Fibroblast of peridontal ligament (primary cell): Measurements from ENCODE around the gene METTL26.

Source experiments
- DNase-seq: peaks from one replicate; pipeline ENCODE4 v3.0.0-alpha.2; 2010; ENCODE audit errors: extremely low read depth

The METTL26 gene

GRCh38 chr16:638034-638543, 2.0 kb upstream of the METTL26 start:
- DNase-seq: no peak

DNA sequence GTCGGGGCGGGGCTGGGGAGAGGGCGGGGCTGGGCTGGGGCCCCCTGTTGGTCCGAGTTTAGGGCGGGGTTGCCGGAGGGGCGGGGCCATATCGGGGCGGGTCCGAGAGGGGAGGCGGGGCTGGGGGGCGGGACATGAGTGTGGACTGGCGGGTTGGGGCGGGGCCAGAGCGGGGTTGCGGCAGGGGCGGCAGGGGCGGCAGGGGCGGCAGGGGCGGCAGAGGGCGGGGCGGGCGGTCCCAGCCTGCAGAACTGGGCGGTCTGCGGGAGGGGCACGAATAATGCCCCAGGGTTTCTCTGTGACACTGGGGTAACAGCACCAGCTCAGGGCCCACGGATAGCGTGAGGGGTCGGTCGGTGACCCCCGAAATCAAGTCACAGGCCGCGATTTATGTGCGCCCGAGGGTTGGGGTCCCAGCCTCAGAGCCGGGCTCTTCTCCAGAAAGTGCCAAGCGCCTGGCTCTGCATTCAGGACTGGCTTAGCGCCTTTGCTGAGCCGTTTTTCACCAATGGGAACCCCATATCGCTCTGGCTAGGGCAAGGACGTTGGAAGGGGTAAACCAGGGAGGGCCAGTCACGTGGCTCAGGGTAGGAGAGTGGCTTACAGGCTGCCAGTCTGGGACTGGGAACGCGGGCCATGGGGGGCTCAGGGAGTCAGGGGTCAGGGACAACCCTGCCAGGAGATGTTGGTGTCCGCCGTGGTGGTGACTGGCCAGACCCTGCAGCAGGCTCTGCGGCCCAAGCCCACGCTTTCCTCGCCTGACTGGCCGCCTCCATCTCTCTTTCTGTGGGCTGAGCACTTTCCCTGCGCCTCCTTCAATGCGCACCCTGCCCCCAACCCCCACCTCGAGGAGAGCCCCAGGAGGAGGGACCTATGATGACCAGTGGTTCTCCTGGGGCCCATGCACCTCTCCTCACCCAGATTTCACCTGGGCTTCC, 1.2 kb upstream of the METTL26 start:
- DNase-seq: peak; percentile 82

DNA sequence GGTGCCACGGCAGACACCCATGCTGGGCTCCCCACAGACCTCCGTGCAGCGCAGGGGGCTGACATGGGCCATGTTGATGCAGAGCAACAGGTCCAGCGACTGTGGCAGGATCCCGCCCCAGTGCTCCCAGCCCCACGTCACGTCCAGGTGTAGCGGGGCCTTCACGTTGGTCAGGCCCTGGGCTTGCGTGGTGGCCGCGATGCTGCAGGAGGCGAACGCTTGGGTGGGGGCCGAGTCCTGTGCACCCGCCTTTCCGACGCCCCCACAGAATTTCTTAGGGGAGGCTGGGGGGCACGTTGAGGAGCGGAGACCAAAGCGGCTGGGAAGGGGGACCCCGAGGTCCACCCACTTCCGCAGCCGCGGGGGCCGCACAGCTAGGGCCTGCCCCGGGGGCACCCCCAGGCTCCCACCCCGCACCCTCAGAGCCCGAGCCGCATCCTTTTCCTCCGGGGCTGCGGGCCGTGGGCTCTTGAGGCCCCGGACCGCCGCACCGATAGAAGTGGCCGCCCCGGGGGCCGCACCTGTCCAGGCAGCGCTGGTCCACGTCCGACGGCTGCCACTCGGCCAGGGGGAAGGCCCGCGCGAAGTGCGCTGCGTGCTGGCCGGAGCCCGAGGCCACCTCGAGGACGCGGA, 416 bp downstream of the METTL26 start:
- DNase-seq: no peak

GRCh38 chr16:634996-635395, 1.1 kb downstream of the METTL26 start:
- DNase-seq: no peak

GRCh38 chr16:634051-634670, 1.9 kb downstream of the METTL26 start:
- DNase-seq: no peak

GRCh38 chr16:633336-634050, 2.6 kb downstream of the METTL26 start:
- no peak for DNase-seq

DNA sequence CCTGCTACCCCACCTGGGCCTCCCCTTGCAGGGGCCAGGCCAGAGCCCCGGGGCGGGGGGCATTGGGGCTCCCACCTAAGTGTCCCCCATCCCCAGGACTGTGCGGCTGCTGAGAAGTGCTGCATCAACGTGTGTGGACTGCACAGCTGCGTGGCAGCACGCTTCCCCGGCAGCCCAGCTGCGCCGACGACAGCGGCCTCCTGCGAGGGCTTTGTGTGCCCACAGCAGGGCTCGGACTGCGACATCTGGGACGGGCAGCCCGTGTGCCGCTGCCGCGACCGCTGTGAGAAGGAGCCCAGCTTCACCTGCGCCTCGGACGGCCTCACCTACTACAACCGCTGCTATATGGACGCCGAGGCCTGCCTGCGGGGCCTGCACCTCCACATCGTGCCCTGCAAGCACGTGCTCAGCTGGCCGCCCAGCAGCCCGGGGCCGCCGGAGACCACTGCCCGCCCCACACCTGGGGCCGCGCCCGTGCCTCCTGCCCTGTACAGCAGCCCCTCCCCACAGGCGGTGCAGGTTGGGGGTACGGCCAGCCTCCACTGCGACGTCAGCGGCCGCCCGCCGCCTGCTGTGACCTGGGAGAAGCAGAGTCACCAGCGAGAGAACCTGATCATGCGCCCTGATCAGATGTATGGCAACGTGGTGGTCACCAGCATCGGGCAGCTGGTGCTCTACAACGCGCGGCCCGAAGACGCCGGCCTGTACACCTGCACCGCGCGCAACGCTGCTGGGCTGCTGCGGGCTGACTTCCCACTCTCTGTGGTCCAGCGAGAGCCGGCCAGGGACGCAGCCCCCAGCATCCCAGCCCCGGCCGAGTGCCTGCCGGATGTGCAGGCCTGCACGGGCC, 3.4 kb downstream of the METTL26 start:
- no peak for DNase-seq

- no peak for DNase-seq
Observed at GRCh38 chr16:631808-632358, 4.2 kb downstream of the METTL26 start.

DNA sequence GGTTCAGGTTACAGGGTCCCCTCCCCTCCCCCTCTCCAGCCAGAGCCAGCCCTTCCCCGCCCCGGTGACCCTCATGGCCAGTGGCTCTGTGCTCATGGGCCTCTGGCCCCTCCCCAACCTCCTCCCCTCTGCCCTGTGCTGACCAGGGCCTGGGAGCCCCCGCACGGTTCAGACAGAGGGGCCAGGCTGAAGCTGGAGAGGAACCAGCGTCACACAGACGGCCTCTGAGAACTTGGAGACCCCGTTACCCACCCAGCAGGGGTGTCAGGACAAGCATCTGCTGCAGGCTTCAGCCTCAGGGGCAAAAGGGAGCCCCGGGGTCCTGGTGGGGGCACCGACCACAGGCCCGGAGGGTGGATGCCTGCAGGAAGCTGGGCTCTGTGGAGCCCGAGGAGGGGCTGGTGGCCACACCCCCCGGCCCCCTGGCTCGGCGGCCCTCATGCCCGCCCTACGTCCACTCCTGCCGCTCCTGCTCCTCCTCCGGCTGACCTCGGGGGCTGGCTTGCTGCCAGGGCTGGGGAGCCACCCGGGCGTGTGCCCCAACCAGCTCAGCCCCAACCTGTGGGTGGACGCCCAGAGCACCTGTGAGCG, 5.2 kb downstream of the METTL26 start, which contains the start of gene WFIKKN1:
Gene WFIKKN1, plus strand, starts transcription at position 171 of the 591 bp plus-strand sequence. Its CDS starts 269 bp downstream, at position 440.
- DNase-seq: no peak

DNA sequence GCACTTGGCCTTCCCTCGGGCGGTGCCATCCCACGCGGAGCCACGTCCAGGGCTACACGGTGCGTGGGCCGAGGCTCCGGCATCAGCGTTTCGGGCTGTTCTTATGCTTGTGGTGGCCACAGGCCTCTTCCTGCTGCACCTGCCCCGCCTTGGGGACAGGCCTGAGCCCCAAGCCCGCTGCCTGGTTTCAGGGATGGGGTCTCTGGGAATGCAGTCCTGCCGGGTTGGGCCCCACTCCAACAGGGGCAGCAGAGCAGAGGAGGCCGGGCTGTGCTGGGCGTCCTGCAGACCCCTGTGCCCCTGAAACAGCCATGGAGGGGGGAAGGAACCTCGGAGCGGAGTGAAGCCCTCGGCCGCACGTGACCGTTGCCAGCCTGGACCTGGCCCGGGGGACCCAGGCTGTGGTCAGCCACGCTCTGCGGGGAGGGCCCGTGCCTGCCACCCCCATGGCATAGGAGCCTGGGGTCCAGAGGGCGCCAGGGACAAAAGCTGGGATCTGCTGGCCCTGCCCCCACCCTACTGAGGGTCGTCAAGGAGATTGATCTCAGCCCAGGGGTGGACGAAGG, 5.8 kb downstream of the METTL26 start:
- no peak for DNase-seq

DNA sequence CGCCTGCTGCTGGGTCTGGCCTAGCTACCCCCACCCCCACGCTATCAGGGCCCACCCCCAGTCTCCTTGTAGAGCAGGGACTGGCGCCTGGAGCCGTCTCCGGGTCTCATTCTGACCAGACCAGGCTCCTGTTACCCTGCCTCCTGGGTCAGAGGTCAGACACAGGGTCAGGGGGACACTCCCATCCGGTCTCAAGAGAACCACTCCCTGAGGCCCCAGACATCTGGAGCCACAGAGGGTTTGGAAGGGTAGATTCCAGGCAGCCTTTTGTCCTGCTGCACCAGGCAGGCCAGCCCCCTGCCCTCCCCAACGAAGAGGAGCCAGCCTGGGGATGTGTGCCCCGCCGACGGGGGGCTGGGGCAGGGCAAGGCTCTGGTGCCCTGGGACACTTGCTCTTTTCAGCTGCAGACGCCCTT, 6.3 kb downstream of the METTL26 start:
- DNase-seq: no peak

GRCh38 chr16:629185-629832, 6.8 kb downstream of the METTL26 start:
- DNase-seq: no peak

DNA sequence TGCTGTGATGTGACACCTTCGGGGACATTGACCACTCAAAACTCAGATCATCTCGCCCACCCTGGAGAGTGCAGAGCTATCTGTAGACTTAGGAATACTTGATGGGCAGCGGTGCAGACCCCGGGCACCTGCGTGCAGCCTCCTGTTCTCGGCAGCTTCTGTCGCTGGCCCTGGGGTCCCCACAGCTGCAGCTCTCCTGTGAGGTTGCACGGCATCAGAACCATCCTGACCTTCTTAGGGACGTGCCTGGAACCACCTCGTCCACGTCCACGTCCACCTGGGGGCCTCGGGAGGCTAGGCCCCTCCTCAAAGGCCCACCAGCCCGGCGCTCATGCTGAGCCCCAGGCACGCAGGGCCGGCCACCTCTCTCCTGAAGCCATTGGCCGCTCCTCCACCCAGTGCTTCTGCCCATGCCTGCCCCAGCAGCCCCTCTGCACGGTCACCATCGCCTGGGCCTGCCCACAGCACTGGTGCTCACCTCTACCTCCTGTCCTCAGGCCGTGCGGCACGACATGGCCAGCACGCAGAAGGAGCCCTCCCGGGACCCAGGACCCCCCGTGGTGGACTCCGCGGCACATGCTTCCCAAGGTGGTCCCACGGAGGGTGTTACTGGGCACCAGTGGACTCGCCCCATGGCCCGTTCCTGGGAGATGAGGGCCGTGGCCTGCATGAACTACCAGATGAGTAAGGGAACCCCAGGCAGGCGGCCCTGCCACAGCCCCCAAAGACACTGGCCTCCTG, 7.6 kb downstream of the METTL26 start:
- no peak for DNase-seq

- DNase-seq: no peak
Observed at GRCh38 chr16:627454-628239, 8.5 kb downstream of the METTL26 start.

DNA sequence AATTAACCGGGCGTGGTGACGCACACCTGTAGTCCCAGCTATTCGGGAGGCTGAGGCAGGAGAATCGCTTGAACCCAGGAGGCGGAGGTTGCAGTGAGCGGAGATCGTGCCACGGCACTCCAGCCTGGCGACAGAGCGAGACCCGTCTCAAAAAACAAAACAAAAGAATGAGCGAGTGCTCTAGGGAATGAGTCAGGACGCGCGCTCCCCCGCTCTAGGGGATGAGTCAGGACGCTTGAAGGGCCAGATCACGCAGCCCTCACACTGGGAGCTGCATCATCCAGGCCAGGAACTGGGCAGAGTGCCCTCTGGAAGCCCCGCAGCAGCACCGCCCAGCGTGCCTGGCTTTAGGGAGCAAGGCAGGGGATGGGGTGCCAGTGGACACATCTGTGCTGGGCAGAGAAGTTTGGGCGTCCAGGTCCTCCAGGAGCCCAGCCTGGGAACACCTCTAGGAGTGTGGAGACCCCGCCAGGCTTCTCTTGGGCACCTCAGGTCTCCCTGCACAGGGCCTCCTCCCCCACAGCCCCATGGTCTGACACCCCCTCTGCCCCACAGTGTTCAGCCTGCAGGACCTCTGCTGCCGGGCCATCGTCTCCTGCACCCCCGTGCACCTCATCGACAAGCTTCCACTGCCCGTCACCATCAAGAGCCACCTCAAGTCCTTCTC, 9.2 kb downstream of the METTL26 start:
- DNase-seq: peak; percentile 95

- no peak for DNase-seq
Observed at GRCh38 chr16:625977-626765, 9.9 kb downstream of the METTL26 start.
